Trophoblast cell (in vitro differentiated cells and primary cell): ENCODE results near the gene PSORS1C2.

Experiments used
- DNase-seq, 2 donors: peaks; one replicate each; pipeline ENCODE4 v3.0.0-alpha.2; 2016
- H2AFZ ChIP-seq: 2 replicates; pipeline ENCODE4 v1.6.1; 2013; ENCODE audit warnings: low read length, moderate library complexity, mild to moderate bottlenecking; ENCODE audit not compliant: insufficient read depth, poor library complexity
- H2AK5ac ChIP-seq: 2 replicates; pipeline ENCODE4 v1.6.1; 2013; ENCODE audit warnings: mild to moderate bottlenecking, low read length
- H2BK120ac ChIP-seq: 2 replicates; pipeline ENCODE4 v1.6.1; 2013; ENCODE audit warnings: low read length, mild to moderate bottlenecking, moderate library complexity; ENCODE audit not compliant: insufficient read depth, poor library complexity
- H2BK12ac ChIP-seq: 2 replicates; pipeline ENCODE4 v1.6.1; 2013; ENCODE audit warnings: mild to moderate bottlenecking, low read length, moderate library complexity
- H2BK5ac ChIP-seq: 2 replicates; pipeline ENCODE4 v1.6.1; 2013; ENCODE audit warnings: low read length, low read depth, moderate library complexity, mild to moderate bottlenecking; ENCODE audit not compliant: poor library complexity
- H3K14ac ChIP-seq: 2 replicates; pipeline ENCODE4 v1.6.1; 2013; ENCODE audit warnings: mild to moderate bottlenecking, low read length
- H3K18ac ChIP-seq: 2 replicates; pipeline ENCODE4 v1.6.1; 2013; ENCODE audit warnings: mild to moderate bottlenecking, low read length
- H3K23ac ChIP-seq: 2 replicates; pipeline ENCODE4 v1.6.1; 2013; ENCODE audit warnings: low read length
- H3K27ac ChIP-seq: 2 replicates; pipeline ENCODE4 v1.5.1; 2013; ENCODE audit warnings: low read depth, mild to moderate bottlenecking, inconsistent platforms, low read length, moderate library complexity
- H3K27me3 ChIP-seq: 2 replicates; pipeline ENCODE4 v1.6.1; 2013; ENCODE audit warnings: inconsistent platforms, mild to moderate bottlenecking, low read length, moderate library complexity; ENCODE audit not compliant: insufficient read depth
- H3K36me3 ChIP-seq, 2 experiments: 1 replicate in 1 of 2; 2 replicates in 1 of 2; pipeline ENCODE4 v1.6.1; 2013; ENCODE audit warnings: low read length in 2 of 2, mild to moderate bottlenecking in 2 of 2, moderate library complexity in 1 of 2; ENCODE audit not compliant: insufficient read depth in 2 of 2, control insufficient read depth in 1 of 2
- H3K4ac ChIP-seq: 2 replicates; pipeline ENCODE4 v1.6.1; 2013; ENCODE audit warnings: low read depth, mild to moderate bottlenecking, low read length, moderate library complexity
- H3K4me1 ChIP-seq, 2 experiments: 1 replicate in 1 of 2; 2 replicates in 1 of 2; pipeline ENCODE4 v1.6.1; 2013; ENCODE audit warnings: low read length in 2 of 2, mild to moderate bottlenecking in 2 of 2, moderate library complexity in 1 of 2; ENCODE audit not compliant: insufficient read depth in 2 of 2, control insufficient read depth in 1 of 2
- H3K4me2 ChIP-seq: 2 replicates; pipeline ENCODE4 v1.6.1; 2013; ENCODE audit warnings: inconsistent platforms, mild to moderate bottlenecking, low read length, moderate library complexity
- H3K4me3 ChIP-seq: 2 replicates; pipeline ENCODE4 v1.5.1; 2013; ENCODE audit warnings: mild to moderate bottlenecking, low read depth, low read length, inconsistent platforms
- H3K79me1 ChIP-seq: one replicate; pipeline ENCODE4 v1.6.1; 2013; ENCODE audit warnings: low read length
- H3K79me2 ChIP-seq: 2 replicates; pipeline ENCODE4 v1.6.1; 2013; ENCODE audit warnings: low read length, mild to moderate bottlenecking; ENCODE audit not compliant: control insufficient read depth, insufficient read depth, poor library complexity
- H3K9ac ChIP-seq: 2 replicates; pipeline ENCODE4 v1.6.1; 2013; ENCODE audit warnings: mild to moderate bottlenecking, low read length
- H3K9me3 ChIP-seq: 2 replicates; pipeline ENCODE4 v1.6.1; 2013; ENCODE audit warnings: low read depth, mild to moderate bottlenecking, control low read depth, inconsistent platforms, low read length; ENCODE audit not compliant: insufficient read depth
- H4K12ac ChIP-seq: 2 replicates; pipeline ENCODE4 v1.6.1; 2013; ENCODE audit warnings: low read depth, mild to moderate bottlenecking, low read length, moderate library complexity
- H4K8ac ChIP-seq: 2 replicates; pipeline ENCODE4 v1.6.1; 2013; ENCODE audit warnings: low read depth, mild to moderate bottlenecking, low read length, moderate library complexity
- H4K91ac ChIP-seq: one replicate; pipeline ENCODE4 v1.6.1; 2013; ENCODE audit warnings: low read depth, mild to moderate bottlenecking, low read length, moderate library complexity
- WGBS: extraction: QIAGEN DNeasy Blood & Tissue Kit; methylation state at CpG from one replicate; pipeline ENCODE4 v1.1.7; 2013; ENCODE audit warnings: missing lambda C conversion rate; ENCODE audit not compliant: insufficient read length, insufficient coverage; ENCODE audit errors: extremely low coverage; 5-methylcytosine and 5-hydroxymethylcytosine counted together

Gene PSORS1C2

DNA sequence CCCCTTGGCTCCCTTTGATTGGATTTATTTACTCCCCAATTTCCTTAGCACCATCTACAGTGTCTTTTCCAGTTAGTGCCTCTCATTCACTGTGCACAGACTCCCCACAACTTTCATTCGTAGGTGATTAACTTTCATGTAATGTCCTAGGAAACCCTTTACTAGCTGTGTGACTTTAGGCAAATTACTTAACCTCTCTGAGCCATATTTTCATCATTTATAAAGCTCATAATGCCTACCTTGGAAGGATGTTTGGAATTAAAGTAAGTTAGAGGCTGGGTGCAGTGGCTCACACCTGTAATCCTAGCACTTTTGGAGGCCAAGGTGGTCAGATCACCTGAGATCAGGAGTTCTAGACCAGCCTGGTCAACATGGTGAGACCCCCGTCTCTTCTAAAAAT, 46.6 kb downstream of the PSORS1C2 start:
- H3K9me3 ChIP-seq: no peaks in the 10 kb centered on the region
- H3K4me3 ChIP-seq: no peak overlapping the region
- H3K4me1 ChIP-seq: no peaks in the 10 kb centered on the region
- H3K36me3 ChIP-seq: no peaks in the 10 kb centered on the region
- no peak overlapping the region for H3K18ac ChIP-seq
- H3K4ac ChIP-seq: no peak overlapping the region
- no peak overlapping the region for H4K12ac ChIP-seq
- H3K79me1 ChIP-seq: no peaks in the 10 kb centered on the region
- no peak overlapping the region for H3K14ac ChIP-seq
- WGBS: no CpG with 5 or more reads among the region's 2 CpGs
- H3K23ac ChIP-seq: no peak overlapping the region
- no peak overlapping the region for H3K9ac ChIP-seq
- no peaks in the 10 kb centered on the region for H3K79me2 ChIP-seq
- no peaks in the 10 kb centered on the region for H3K27me3 ChIP-seq
- no peak overlapping the region for H4K91ac ChIP-seq
- no peak for DNase-seq
- no peak overlapping the region for H2BK120ac ChIP-seq
- H2BK5ac ChIP-seq: no peak overlapping the region
- no peak overlapping the region for H3K4me2 ChIP-seq
- no peak overlapping the region for H4K8ac ChIP-seq
- no peak overlapping the region for H2BK12ac ChIP-seq
- no peak overlapping the region for H3K27ac ChIP-seq
- no peak overlapping the region for H2AFZ ChIP-seq
- H2AK5ac ChIP-seq: no peak overlapping the region

DNA sequence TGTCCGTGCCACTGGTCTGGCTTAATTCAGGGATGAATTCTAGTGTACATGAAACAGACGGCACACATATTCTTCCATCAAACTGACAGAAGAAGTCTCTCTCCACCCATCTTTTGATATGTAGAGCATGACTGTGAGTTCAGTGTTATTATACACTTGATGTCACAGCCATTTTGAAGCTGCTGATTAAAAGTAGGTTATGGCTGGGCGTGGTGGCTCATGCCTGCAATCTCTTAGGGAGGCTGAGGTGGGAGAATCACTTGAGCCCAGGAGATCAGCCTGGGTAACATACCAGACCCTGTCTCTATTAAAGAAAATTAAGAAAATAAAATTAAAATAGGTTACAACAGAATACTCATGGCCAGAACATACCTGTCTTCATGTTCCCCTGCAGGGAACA, 47.2 kb downstream of the PSORS1C2 start:
- Histone ChIP-seq H4K91ac (no peak overlapping the region), H3K4ac (no peak overlapping the region), H4K8ac (no peak overlapping the region), H3K27ac (no peak overlapping the region), H3K9me3 (no peaks in the 10 kb centered on the region), H2BK12ac (no peak overlapping the region), H3K79me2 (no peaks in the 10 kb centered on the region), H3K4me2 (no peak overlapping the region), H3K27me3 (no peaks in the 10 kb centered on the region), H3K79me1 (no peaks in the 10 kb centered on the region), H2BK120ac (no peak overlapping the region), H3K9ac (no peak overlapping the region), H4K12ac (no peak overlapping the region), H3K14ac (no peak overlapping the region), H3K4me1 (peaks cover 0 to 4% of the 10 kb centered on the region in 2 experiments), H3K36me3 (no peaks in the 10 kb centered on the region), H3K23ac (no peak overlapping the region), H3K4me3 (no peak overlapping the region), H2AK5ac (no peak overlapping the region), H2AFZ (no peak overlapping the region), H2BK5ac (no peak overlapping the region), H3K18ac (no peak overlapping the region)
- DNase-seq: no peak
- no CpG with 5 or more reads among the region's 3 CpGs for WGBS

DNA sequence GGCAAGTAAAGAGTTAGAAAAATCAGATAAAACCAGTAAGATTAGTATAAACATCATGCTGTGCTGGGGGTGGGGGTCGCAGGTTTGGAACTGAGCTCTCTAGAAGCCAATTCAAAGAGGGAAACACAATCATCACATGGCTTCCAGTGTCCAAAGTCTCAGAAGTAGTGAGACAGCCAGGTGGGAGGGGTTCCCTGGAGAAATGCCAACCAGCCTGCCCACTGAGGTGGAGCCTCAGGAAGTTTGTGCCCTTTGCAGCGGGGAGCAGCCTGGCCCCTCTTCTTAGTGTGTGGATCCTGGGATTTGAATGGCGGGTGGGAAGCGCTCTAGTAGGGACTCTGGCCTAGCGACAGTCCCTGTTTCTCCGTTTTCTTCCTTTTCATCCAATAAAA, 47.9 kb downstream of the PSORS1C2 start:
- no peaks in the 10 kb centered on the region for H3K27me3 ChIP-seq
- H3K4ac ChIP-seq: no peak overlapping the region
- H3K79me2 ChIP-seq: no peaks in the 10 kb centered on the region
- no peak overlapping the region for H3K27ac ChIP-seq
- H4K8ac ChIP-seq: no peak overlapping the region
- H3K4me1 ChIP-seq: peaks cover 3 to 7% of the 10 kb centered on the region in 2 experiments
- H2AK5ac ChIP-seq: no peak overlapping the region
- no peak overlapping the region for H3K18ac ChIP-seq
- no peak overlapping the region for H4K12ac ChIP-seq
- no peak overlapping the region for H2AFZ ChIP-seq
- no peak overlapping the region for H3K14ac ChIP-seq
- no peak overlapping the region for H3K9ac ChIP-seq
- no peak overlapping the region for H3K4me2 ChIP-seq
- H3K79me1 ChIP-seq: peaks cover 3% of the 10 kb centered on the region
- no peak overlapping the region for H2BK12ac ChIP-seq
- no peak overlapping the region for H3K4me3 ChIP-seq
- H2BK120ac ChIP-seq: no peak overlapping the region
- H3K36me3 ChIP-seq: no peaks in the 10 kb centered on the region
- DNase-seq: no peak
- no peak overlapping the region for H2BK5ac ChIP-seq
- no peak overlapping the region for H4K91ac ChIP-seq
- H3K9me3 ChIP-seq: no peaks in the 10 kb centered on the region
- H3K23ac ChIP-seq: no peak overlapping the region
- no CpG with 5 or more reads among the region's 6 CpGs for WGBS

DNA sequence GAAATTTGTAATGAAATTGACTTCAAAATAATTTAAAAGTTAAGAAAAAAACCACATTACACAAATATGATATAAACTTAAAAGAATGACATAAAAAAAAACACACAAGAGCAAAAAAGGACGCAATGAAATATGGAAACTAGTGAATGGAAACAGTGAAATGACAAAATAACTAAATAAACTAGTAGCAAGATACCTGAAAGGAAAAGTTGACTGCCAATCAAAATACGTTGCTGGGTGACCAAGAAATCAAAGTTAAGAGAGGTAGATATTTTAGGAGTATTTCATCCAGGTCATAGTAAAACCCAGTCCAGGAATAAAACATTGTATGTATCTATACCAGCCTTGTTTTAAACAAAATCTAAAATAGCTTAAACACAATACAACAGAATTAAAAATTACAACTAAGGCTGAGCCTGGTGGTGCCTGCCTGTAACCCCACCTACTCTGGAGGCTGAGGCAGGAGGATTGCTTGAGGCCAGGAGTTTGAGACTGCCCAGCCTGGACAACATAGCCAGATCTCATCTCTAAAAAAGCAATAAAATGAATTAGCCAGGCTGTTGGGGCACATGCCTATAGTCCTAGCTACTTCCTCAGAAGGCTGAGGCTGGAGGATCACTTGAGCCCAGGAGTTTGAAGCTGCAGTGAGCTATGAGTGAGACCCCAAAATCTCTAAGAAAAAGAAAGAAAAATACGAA, 48.4 kb downstream of the PSORS1C2 start:
- Histone ChIP-seq H4K12ac (no peak overlapping the region), H4K91ac (no peak overlapping the region), H3K27ac (no peak overlapping the region), H3K4me1 (peaks cover 3 to 7% of the 10 kb centered on the region in 2 experiments), H3K79me1 (peaks cover 3% of the 10 kb centered on the region), H2BK5ac (no peak overlapping the region), H3K9ac (no peak overlapping the region), H3K4ac (no peak overlapping the region), H3K27me3 (no peaks in the 10 kb centered on the region), H3K9me3 (no peaks in the 10 kb centered on the region), H2BK12ac (no peak overlapping the region), H3K14ac (no peak overlapping the region), H2AK5ac (no peak overlapping the region), H4K8ac (no peak overlapping the region), H3K18ac (no peak overlapping the region), H2BK120ac (no peak overlapping the region), H3K4me3 (no peak overlapping the region), H3K23ac (no peak overlapping the region), H3K4me2 (no peak overlapping the region), H3K79me2 (no peaks in the 10 kb centered on the region), H2AFZ (no peak overlapping the region), H3K36me3 (no peaks in the 10 kb centered on the region)
- no peak for DNase-seq
- WGBS: no CpG with 5 or more reads among the region's 3 CpGs
